Mesodermal cell (in vitro differentiated cells): Measurements from ENCODE around the gene C4B.

Source experiments
- H3K27ac ChIP-seq: 2 replicates; pipeline ENCODE4 v1.7.0; 2013; ENCODE audit warnings: mild to moderate bottlenecking, low read depth, low read length, moderate library complexity; ENCODE audit not compliant: severe bottlenecking
- H3K36me3 ChIP-seq: 2 replicates; pipeline ENCODE4 v1.7.1; 2013; ENCODE audit warnings: mild to moderate bottlenecking, low read length, moderate library complexity; ENCODE audit not compliant: control insufficient read depth, insufficient read depth
- H3K4me1 ChIP-seq: one replicate; pipeline ENCODE4 v1.7.1; 2013; ENCODE audit warnings: mild to moderate bottlenecking, low read length; ENCODE audit not compliant: insufficient read depth, control insufficient read depth, poor library complexity, severe bottlenecking
- H3K4me3 ChIP-seq: 2 replicates; pipeline ENCODE4 v1.7.0; 2013; ENCODE audit warnings: low read length, control low read depth, mild to moderate bottlenecking; ENCODE audit not compliant: insufficient read depth, poor library complexity, severe bottlenecking; ENCODE audit errors: extremely low read depth
- H3K9me3 ChIP-seq: 2 replicates; pipeline ENCODE4 v1.7.1; 2013; ENCODE audit warnings: mild to moderate bottlenecking, low read length, moderate library complexity; ENCODE audit not compliant: control insufficient read depth
- WGBS, 2 experiments: methylation state at CpG; one replicate each; pipeline ENCODE4 v1.1.5; 2013; ENCODE audit warnings: missing lambda C conversion rate in 2 of 2; ENCODE audit not compliant: insufficient coverage in 2 of 2; 5-methylcytosine and 5-hydroxymethylcytosine counted together

The C4B gene

GRCh38 chr6:32083812-32084768 lies 69.5 kb downstream of the C4B start:
- H3K9me3 ChIP-seq: no peaks in the 10 kb centered on the region
- no peak overlapping the region for H3K27ac ChIP-seq
- 92 to 95% methylated on average over 21 of the region's 22 CpGs for WGBS, 2 experiments
- peaks cover 24% of the 10 kb centered on the region for H3K4me1 ChIP-seq
- H3K36me3 ChIP-seq: no peaks in the 10 kb centered on the region
- no peak overlapping the region for H3K4me3 ChIP-seq

GRCh38 chr6:32084780-32085179 lies 70.2 kb downstream of the C4B start:
- Histone ChIP-seq H3K4me3 (no peak overlapping the region), H3K36me3 (no peaks in the 10 kb centered on the region), H3K9me3 (no peaks in the 10 kb centered on the region), H3K27ac (no peak overlapping the region), H3K4me1 (peaks cover 24% of the 10 kb centered on the region)
- 79 to 89% methylated on average over 2 of the region's 2 CpGs for WGBS, 2 experiments
